A549 (cell line): ENCODE data around the gene MIA2. TPM values are rescaled to one million over a fixed set of nuclear protein-coding genes. Genes with fewer than 3 reads are reported as not detected.

Experiments
- ATAC-seq, 2 experiments: fragments of 200-7000 bp in 1 of 2; fragments of >200 bp in 1 of 2; cut with Nextera tagmentation in 1 of 2; cut with Tn5 transposase in 1 of 2; 3 replicates each; pipeline versions ENCODE4 v1.8.0 to v1.9.1; 2018 to 2020; ENCODE audit warnings: mild to moderate bottlenecking in 1 of 2, moderate library complexity in 1 of 2
- CTCF ChIA-PET: fragments of 300-600 bp; sonication (Branson Sonifier 250); formaldehyde crosslinking; extraction: SDS; loops from one replicate; lab custom pipeline; 2021; ENCODE audit warnings: antibody characterized with exemption, inconsistent platforms; lab: Yijun Ruan, JAX
- POLR2A ChIA-PET: fragments of 350-600 bp; formaldehyde crosslinking; extraction: SDS; loops from one replicate; lab custom pipeline; 2021; ENCODE audit warnings: antibody characterized with exemption, inconsistent platforms; lab: Yijun Ruan, JAX
- DNase-seq, 2 experiments: peaks; one replicate each; pipeline versions ENCODE4 v3.0.0 to v3.0.0-alpha.2; 2011 to 2016; ENCODE audit warnings: low read depth in 1 of 2, low spot score in 1 of 2
- FAIRE-seq: peaks from 2 replicates; lab custom pipeline; 2011; peaks lifted over from hg19 to GRCh38; lab: Jason Lieb, UNC
- H3K27ac ChIP-seq, 2 experiments: fragments of >200 bp; sonication (Bioruptor Twin); formaldehyde crosslinking; 3 replicates each; pipeline ENCODE4 v1.5.1; 2016 to 2017
- H3K4me1 ChIP-seq: fragments of >200 bp; sonication (Bioruptor Twin); formaldehyde crosslinking; 3 replicates; pipeline ENCODE4 v1.6.1; 2016
- H3K4me2 ChIP-seq: fragments of >200 bp; sonication (Bioruptor Twin); formaldehyde crosslinking; 3 replicates; pipeline ENCODE4 v1.6.1; 2016
- H3K4me3 ChIP-seq: fragments of >200 bp; sonication (Bioruptor Twin); formaldehyde crosslinking; 3 replicates; pipeline ENCODE4 v1.5.1; 2016
- H3K9me3 ChIP-seq: fragments of >200 bp; sonication (Bioruptor Twin); formaldehyde crosslinking; 3 replicates; pipeline ENCODE4 v1.6.1; 2016
- CBX2 ChIP-seq: fragments of 200-600 bp; sonication (generic); IDR thresholded peaks from 2 replicates; pipeline ENCODE4 v1.6.1; 2016; ENCODE audit warnings: low read depth, mild to moderate bottlenecking, borderline replicate concordance
- CBX8 ChIP-seq: fragments of 200-600 bp; sonication (generic); IDR thresholded peaks from 2 replicates; pipeline ENCODE4 v1.6.1; 2016
- CEBPB ChIP-seq, 2 experiments: fragments of >200 bp in 1 of 2; sonication (Bioruptor Twin) in 1 of 2; formaldehyde crosslinking in 1 of 2; IDR thresholded peaks; 2 replicates each; pipeline ENCODE4 v1.6.1; 2012 to 2016
- EHMT2 ChIP-seq: fragments of 200-600 bp; sonication (generic); IDR thresholded peaks from 2 replicates; pipeline ENCODE4 v1.6.1; 2016; ENCODE audit warnings: antibody characterized with exemption, low read depth, mild to moderate bottlenecking, moderate library complexity
- ESRRA ChIP-seq: fragments of 150-350 bp; IDR thresholded peaks from 2 replicates; pipeline ENCODE4 v1.6.1; 2014; ENCODE audit warnings: mild to moderate bottlenecking, low read length, borderline replicate concordance
- FOSB ChIP-seq: fragments of 250-450 bp; sonication (Bioruptor Pico); IDR thresholded peaks from 2 replicates; pipeline ENCODE4 v1.5.0; 2020; ENCODE audit warnings: mild to moderate bottlenecking, moderate library complexity
- HDAC2 ChIP-seq: fragments of 200-600 bp; sonication (generic); IDR thresholded peaks from 2 replicates; pipeline ENCODE4 v1.6.1; 2016
- HOXB5 ChIP-seq: fragments of 250-450 bp; sonication (Bioruptor Pico); IDR thresholded peaks from 2 replicates; pipeline ENCODE4 v1.5.0; 2020; ENCODE audit warnings: mild to moderate bottlenecking, moderate library complexity
- MAFK ChIP-seq: fragments of 450-650 bp; IDR thresholded peaks from 2 replicates; pipeline ENCODE4 v1.6.1; 2014; ENCODE audit not compliant: partially characterized antibody
- MAZ ChIP-seq: fragments of 150-350 bp; IDR thresholded peaks from 2 replicates; pipeline ENCODE4 v1.6.1; 2014; ENCODE audit warnings: antibody characterized with exemption, low read depth, low read length, borderline replicate concordance
- MYC ChIP-seq: IDR thresholded peaks from 2 replicates; pipeline ENCODE4 v1.6.1; 2012; ENCODE audit warnings: mild to moderate bottlenecking, inconsistent platforms, low read length, improper control_type of control experiment, borderline replicate concordance
- NPAS2 ChIP-seq: fragments of 250-450 bp; sonication (Bioruptor Pico); IDR thresholded peaks from 2 replicates; pipeline ENCODE4 v1.8.0; 2022; ENCODE audit warnings: mild to moderate bottlenecking, moderate library complexity, borderline replicate concordance
- PHF8 ChIP-seq: fragments of 200-600 bp; sonication (generic); IDR thresholded peaks from 2 replicates; pipeline ENCODE4 v1.6.1; 2016; ENCODE audit warnings: low read depth, mild to moderate bottlenecking, antibody characterized with exemption, moderate library complexity, borderline replicate concordance
- POLR2AphosphoS2 ChIP-seq: conservative IDR thresholded peaks from 2 replicates; pipeline ENCODE4 v1.6.1; 2012; ENCODE audit warnings: low read length, improper control_type of control experiment, inconsistent platforms
- RAD21 ChIP-seq, 2 experiments: fragments of >200 bp in 1 of 2; sonication (Bioruptor Twin) in 1 of 2; formaldehyde crosslinking in 1 of 2; IDR thresholded peaks in 1 of 2; conservative IDR thresholded peaks in 1 of 2; 2 replicates in 1 of 2; 3 replicates in 1 of 2; pipeline ENCODE4 v1.6.1; 2012 to 2018; ENCODE audit warnings: inconsistent platforms in 1 of 2
- RARB ChIP-seq: fragments of 250-450 bp; sonication (Bioruptor Pico); IDR thresholded peaks from 2 replicates; pipeline ENCODE4 v1.8.0; 2021; ENCODE audit warnings: mild to moderate bottlenecking, moderate library complexity
- RCOR1 ChIP-seq: fragments of 150-350 bp; IDR thresholded peaks from 2 replicates; pipeline ENCODE4 v1.6.1; 2014; ENCODE audit warnings: antibody characterized with exemption, low read length, low read depth
- RNF2 ChIP-seq: fragments of 200-600 bp; sonication (generic); IDR thresholded peaks from 2 replicates; pipeline ENCODE4 v1.6.1; 2016; ENCODE audit warnings: low read depth, mild to moderate bottlenecking, antibody characterized with exemption, moderate library complexity, borderline replicate concordance
- ZNF302 ChIP-seq: fragments of 250-450 bp; sonication (Bioruptor Pico); IDR thresholded peaks from 2 replicates; pipeline ENCODE4 v1.9.0; 2021; ENCODE audit warnings: inconsistent platforms, mild to moderate bottlenecking, moderate library complexity
- ZSCAN20 ChIP-seq: fragments of 250-450 bp; sonication (Bioruptor Pico); IDR thresholded peaks from 2 replicates; pipeline ENCODE4 v1.8.0; 2022; ENCODE audit warnings: mild to moderate bottlenecking, moderate library complexity
- WGBS: methylation state at CpG from one replicate; pipeline ENCODE4 v1.1.6; 2017; ENCODE audit errors: missing lambda C conversion rate; 5-methylcytosine and 5-hydroxymethylcytosine counted together
- polyA plus RNA-seq, 4 experiments: library from polyadenylated mRNA; depleted of rRNA in 3 of 4; stranded (reverse); fragments of >200 nt; fragmentation: RNase III in 1 of 4; extraction: RNeasy Plus Mini Kit Qiagen cat#74134 plus additional on column Dnase treatment in 1 of 4; gene quantifications; 2 replicates in 3 of 4; 3 replicates in 1 of 4; pipeline ENCODE4 v1.2.3, GENCODE V29; 2011 to 2017
- TF ChIP-seq, protein P1 (sequence below): fragments of 200-600 bp; sonication (generic); IDR thresholded peaks from 2 replicates; pipeline ENCODE4 v1.6.1; 2016; ENCODE audit warnings: antibody characterized with exemption, mild to moderate bottlenecking, moderate library complexity
- TF ChIP-seq, protein P2 (sequence below): fragments of >200 bp; sonication (Bioruptor Twin); formaldehyde crosslinking; IDR thresholded peaks from 3 replicates; pipeline ENCODE4 v1.6.1; 2016
- TF ChIP-seq, protein P3 (sequence below): fragments of 250-450 bp; sonication (Bioruptor Pico); IDR thresholded peaks from 2 replicates; pipeline ENCODE4 v1.5.0; 2021; ENCODE audit warnings: mild to moderate bottlenecking, moderate library complexity, borderline replicate concordance
- TF ChIP-seq, protein P4 (sequence below): IDR thresholded peaks from 2 replicates; pipeline ENCODE4 v1.6.1; 2012
- TF ChIP-seq, protein P5 (sequence below): IDR thresholded peaks from 2 replicates; pipeline ENCODE4 v1.6.1; 2012

MIA2 gene
- polyA plus RNA-seq, 2 of the 4 experiments (the other 2 are of a cell fraction), result 25.4 to 73.9 TPM

DNA sequence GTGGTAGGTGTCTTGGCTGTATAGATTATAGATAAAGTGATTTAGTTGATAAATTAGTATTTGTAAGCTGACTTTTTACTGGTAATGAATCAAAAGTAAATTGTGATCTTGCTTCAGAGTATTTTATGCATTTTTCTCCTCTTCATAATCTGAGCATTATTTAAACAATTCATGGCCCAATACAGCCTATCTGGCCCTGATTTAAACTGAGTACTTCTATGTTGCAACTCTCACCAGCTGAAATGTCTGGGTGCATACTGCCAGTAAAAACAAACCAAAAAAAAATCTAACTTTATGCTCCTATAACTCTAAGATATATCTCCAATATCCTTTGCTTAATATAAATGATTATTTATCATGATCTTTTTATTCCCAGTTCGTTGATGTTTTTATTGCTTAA is 86.6 kb downstream of the MIA2 start (continued):
- no peak for TF ChIP-seq ESRRA
- TF ChIP-seq NPAS2, result no peak

DNA sequence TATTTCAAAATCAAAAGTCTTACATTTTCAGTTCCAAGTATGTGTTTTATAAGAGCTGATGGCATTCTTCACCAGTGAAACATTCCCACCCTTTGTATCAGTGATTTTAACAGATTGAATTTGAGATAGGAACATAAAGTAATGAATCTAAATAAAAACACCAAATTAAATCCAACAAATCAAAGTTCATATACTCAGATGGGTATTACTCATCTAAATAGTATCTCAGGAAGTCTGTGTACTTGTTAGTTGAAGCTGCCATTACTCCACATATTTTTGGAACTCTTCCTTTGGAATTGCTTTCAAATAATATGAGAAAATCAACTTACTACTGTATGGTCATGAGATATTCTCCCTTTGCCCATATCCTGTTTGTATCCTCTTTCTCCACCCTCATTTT is 89.1 kb downstream of the MIA2 start:
- no peak for TF ChIP-seq FOSB (CRISPR knock-in tag)
- TF ChIP-seq POLR2AphosphoS2, result no peak
- TF ChIP-seq, protein P1, sequence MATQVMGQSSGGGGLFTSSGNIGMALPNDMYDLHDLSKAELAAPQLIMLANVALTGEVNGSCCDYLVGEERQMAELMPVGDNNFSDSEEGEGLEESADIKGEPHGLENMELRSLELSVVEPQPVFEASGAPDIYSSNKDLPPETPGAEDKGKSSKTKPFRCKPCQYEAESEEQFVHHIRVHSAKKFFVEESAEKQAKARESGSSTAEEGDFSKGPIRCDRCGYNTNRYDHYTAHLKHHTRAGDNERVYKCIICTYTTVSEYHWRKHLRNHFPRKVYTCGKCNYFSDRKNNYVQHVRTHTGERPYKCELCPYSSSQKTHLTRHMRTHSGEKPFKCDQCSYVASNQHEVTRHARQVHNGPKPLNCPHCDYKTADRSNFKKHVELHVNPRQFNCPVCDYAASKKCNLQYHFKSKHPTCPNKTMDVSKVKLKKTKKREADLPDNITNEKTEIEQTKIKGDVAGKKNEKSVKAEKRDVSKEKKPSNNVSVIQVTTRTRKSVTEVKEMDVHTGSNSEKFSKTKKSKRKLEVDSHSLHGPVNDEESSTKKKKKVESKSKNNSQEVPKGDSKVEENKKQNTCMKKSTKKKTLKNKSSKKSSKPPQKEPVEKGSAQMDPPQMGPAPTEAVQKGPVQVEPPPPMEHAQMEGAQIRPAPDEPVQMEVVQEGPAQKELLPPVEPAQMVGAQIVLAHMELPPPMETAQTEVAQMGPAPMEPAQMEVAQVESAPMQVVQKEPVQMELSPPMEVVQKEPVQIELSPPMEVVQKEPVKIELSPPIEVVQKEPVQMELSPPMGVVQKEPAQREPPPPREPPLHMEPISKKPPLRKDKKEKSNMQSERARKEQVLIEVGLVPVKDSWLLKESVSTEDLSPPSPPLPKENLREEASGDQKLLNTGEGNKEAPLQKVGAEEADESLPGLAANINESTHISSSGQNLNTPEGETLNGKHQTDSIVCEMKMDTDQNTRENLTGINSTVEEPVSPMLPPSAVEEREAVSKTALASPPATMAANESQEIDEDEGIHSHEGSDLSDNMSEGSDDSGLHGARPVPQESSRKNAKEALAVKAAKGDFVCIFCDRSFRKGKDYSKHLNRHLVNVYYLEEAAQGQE, result no peak
- TF ChIP-seq, protein P2, sequence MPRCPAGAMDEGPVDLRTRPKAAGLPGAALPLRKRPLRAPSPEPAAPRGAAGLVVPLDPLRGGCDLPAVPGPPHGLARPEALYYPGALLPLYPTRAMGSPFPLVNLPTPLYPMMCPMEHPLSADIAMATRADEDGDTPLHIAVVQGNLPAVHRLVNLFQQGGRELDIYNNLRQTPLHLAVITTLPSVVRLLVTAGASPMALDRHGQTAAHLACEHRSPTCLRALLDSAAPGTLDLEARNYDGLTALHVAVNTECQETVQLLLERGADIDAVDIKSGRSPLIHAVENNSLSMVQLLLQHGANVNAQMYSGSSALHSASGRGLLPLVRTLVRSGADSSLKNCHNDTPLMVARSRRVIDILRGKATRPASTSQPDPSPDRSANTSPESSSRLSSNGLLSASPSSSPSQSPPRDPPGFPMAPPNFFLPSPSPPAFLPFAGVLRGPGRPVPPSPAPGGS, result no peak
- TF ChIP-seq HDAC2, result no peak
- no peak for TF ChIP-seq RCOR1
- no peak for TF ChIP-seq HOXB5
- no peak for TF ChIP-seq MAFK
- no peak for TF ChIP-seq MYC
- no peak for TF ChIP-seq CBX2
- no peak for TF ChIP-seq PHF8
- TF ChIP-seq, protein P3, sequence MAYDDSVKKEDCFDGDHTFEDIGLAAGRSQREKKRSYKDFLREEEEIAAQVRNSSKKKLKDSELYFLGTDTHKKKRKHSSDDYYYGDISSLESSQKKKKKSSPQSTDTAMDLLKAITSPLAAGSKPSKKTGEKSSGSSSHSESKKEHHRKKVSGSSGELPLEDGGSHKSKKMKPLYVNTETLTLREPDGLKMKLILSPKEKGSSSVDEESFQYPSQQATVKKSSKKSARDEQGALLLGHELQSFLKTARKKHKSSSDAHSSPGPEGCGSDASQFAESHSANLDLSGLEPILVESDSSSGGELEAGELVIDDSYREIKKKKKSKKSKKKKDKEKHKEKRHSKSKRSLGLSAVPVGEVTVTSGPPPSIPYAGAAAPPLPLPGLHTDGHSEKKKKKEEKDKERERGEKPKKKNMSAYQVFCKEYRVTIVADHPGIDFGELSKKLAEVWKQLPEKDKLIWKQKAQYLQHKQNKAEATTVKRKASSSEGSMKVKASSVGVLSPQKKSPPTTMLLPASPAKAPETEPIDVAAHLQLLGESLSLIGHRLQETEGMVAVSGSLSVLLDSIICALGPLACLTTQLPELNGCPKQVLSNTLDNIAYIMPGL, result no peak
- no peak for FAIRE-seq
- H3K4me2 ChIP-seq, result no peak overlapping the region

DNA sequence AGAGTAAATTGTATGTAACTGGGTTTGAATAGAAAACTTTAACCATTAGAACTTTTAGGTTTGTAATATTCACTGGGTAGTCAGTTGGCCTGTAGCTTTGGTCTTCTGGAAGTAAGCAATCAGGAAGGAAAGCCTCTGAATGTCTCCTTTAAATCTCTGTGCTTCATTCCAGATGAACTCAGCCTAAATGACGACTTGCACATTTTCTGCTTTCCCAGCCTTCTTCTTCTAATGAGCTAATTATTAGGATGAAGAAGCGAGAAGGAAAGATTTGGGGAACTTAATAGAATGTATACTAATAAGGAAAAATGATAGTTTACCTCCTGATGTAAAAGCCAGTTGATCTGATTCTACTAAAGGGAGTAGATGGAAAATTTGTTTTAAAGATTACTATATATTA is 90.4 kb downstream of the MIA2 start:
- FAIRE-seq, result no peak
- H3K9me3 ChIP-seq, result no peaks in the 10 kb centered on the region
- WGBS, result 87% methylated on average over 2 of the region's 2 CpGs
- peaks cover 8% of the 10 kb centered on the region; the same call in 2 of the 3 replicates for H3K4me1 ChIP-seq
- CTCF ChIA-PET, result interaction anchor here (1.0 to 1.3 kb wide), 2 partner anchors 42 to 156 kb away, joined by 3 read pairs; no protein-coding TSS in a partner anchor
- H3K27ac ChIP-seq, result no peak overlapping the region
- no peak for ATAC-seq
- no peak overlapping the region for H3K4me2 ChIP-seq
- POLR2A ChIA-PET, result no interaction called here
- H3K4me3 ChIP-seq, result no peak overlapping the region
- no peak for DNase-seq
- TF ChIP-seq, protein P4, sequence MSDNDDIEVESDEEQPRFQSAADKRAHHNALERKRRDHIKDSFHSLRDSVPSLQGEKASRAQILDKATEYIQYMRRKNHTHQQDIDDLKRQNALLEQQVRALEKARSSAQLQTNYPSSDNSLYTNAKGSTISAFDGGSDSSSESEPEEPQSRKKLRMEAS, result no peak
- no peak for TF ChIP-seq ZSCAN20 (CRISPR knock-in tag)
- no peak for TF ChIP-seq PHF8
- no peak for TF ChIP-seq ZNF302 (CRISPR knock-in tag)
- no peak for TF ChIP-seq RAD21 (conservative IDR thresholded peaks at IDR 0.05 in 1 of 2, IDR thresholded peaks at IDR 0.05 in 1 of 2)
- TF ChIP-seq RNF2, result no peak
- TF ChIP-seq, protein P2, result no peak
- TF ChIP-seq CEBPB (IDR thresholded peaks at IDR 0.05), result no peak
- no peak for TF ChIP-seq CBX8
- no peak for TF ChIP-seq RARB
- no peak for TF ChIP-seq MAZ
- no peak for TF ChIP-seq RCOR1
- no peak for TF ChIP-seq EHMT2
- TF ChIP-seq, protein P5, sequence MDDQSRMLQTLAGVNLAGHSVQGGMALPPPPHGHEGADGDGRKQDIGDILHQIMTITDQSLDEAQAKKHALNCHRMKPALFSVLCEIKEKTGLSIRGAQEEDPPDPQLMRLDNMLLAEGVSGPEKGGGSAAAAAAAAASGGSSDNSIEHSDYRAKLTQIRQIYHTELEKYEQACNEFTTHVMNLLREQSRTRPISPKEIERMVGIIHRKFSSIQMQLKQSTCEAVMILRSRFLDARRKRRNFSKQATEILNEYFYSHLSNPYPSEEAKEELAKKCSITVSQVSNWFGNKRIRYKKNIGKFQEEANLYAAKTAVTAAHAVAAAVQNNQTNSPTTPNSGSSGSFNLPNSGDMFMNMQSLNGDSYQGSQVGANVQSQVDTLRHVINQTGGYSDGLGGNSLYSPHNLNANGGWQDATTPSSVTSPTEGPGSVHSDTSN, result no peak

More for the DNA sequence above, 89.1 kb downstream of the MIA2 start:
- H3K4me3 ChIP-seq, result no peak overlapping the region
- POLR2A ChIA-PET, result interaction anchor here (1.0 kb wide), 1 partner anchor 152 kb away, joined by 8 read pairs; the partner anchor contains the start of gene TRAPPC6B
- H3K9me3 ChIP-seq, result no peaks in the 10 kb centered on the region
- DNase-seq (no peak), ATAC-seq (no peak)
- CTCF ChIA-PET, result interaction anchor here (0.6 to 1.5 kb wide), 4 partner anchors 10 to 43 kb away, joined by 3 to 4 read pairs (median 3); no protein-coding TSS in a partner anchor
- H3K4me1 ChIP-seq, result peaks cover 13% of the 10 kb centered on the region; the same call in 2 of the 3 replicates
- no peak overlapping the region for H3K27ac ChIP-seq
